PC-3 (cell line): ENCODE measurements around the gene TNPO1. TPM values are rescaled to one million over a fixed set of nuclear protein-coding genes. Genes with fewer than 3 reads are reported as not detected.
A peak's percentile ranks its signal among the peaks of the same experiment; 100 is the strongest.

Source experiments
- ATAC-seq: fragments of 200-7000 bp; cut with Tn5 transposase; 2 replicates; pipeline ENCODE4 v1.9.1; 2020; ENCODE audit warnings: mild to moderate bottlenecking, moderate library complexity
- BruUV-seq: library from RNA; stranded (reverse); fragments of 400-500 nt; replicated peaks from 2 replicates; lab custom pipeline; 2021; lab: Mats Ljungman, UMichigan
- CTCF ChIA-PET: fragments of 300-600 bp; sonication (Branson Sonifier 250); formaldehyde crosslinking; loops from one replicate; lab custom pipeline; 2022; ENCODE audit warnings: antibody characterized with exemption; lab: Charles Lee
- POLR2A ChIA-PET: fragments of 300-600 bp; sonication (Branson Sonifier 250); formaldehyde crosslinking; loops from one replicate; lab custom pipeline; 2022; ENCODE audit warnings: antibody characterized with exemption; ENCODE audit not compliant: unreplicated experiment; lab: Charles Lee
- DNase-seq: peaks from one replicate; pipeline ENCODE4 v3.0.0-alpha.2; 2015
- H2AFZ ChIP-seq: fragments of 300-600 bp; sonication (generic); 2 replicates; pipeline ENCODE4 v1.6.0; 2016; ENCODE audit warnings: antibody characterized with exemption, low read length
- H3F3A ChIP-seq: fragments of 300-600 bp; sonication (generic); one replicate; pipeline ENCODE4 v1.6.0; 2017; ENCODE audit warnings: antibody characterized with exemption, low read length, control low read depth, mild to moderate bottlenecking; ENCODE audit not compliant: unreplicated experiment
- H3K27ac ChIP-seq: fragments of 300-600 bp; sonication (generic); 2 replicates; pipeline ENCODE4 v1.5.1; 2016; ENCODE audit warnings: mild to moderate bottlenecking, low read length
- H3K27me3 ChIP-seq: fragments of 300-600 bp; sonication (generic); 2 replicates; pipeline ENCODE4 v1.6.1; 2016; ENCODE audit warnings: low read length, mixed read lengths
- H3K36me3 ChIP-seq: fragments of 300-600 bp; sonication (generic); 2 replicates; pipeline ENCODE4 v1.6.1; 2016; ENCODE audit warnings: low read depth, mixed run types, low read length, mixed read lengths
- H3K4me1 ChIP-seq: fragments of 300-600 bp; sonication (generic); 2 replicates; pipeline ENCODE4 v1.5.1; 2016; ENCODE audit warnings: low read length; ENCODE audit not compliant: insufficient read depth
- H3K4me2 ChIP-seq: fragments of 300-600 bp; sonication (generic); 2 replicates; pipeline ENCODE4 v1.6.0; 2016; ENCODE audit warnings: low read length
- H3K4me3 ChIP-seq: fragments of 300-600 bp; sonication (generic); 2 replicates; pipeline ENCODE4 v1.5.1; 2016; ENCODE audit warnings: mild to moderate bottlenecking, low read length, mixed read lengths
- H3K79me2 ChIP-seq: fragments of 300-600 bp; sonication (generic); 2 replicates; pipeline ENCODE4 v1.6.1; 2017; ENCODE audit warnings: low read length, mixed read lengths
- H3K9ac ChIP-seq: fragments of 300-600 bp; sonication (generic); 2 replicates; pipeline ENCODE4 v1.6.0; 2016; ENCODE audit warnings: mild to moderate bottlenecking, low read length
- H3K9me2 ChIP-seq: fragments of 300-600 bp; sonication (generic); replicated peaks from 2 replicates; pipeline ENCODE4 v1.6.1; 2016; ENCODE audit warnings: mixed run types, low read length, mixed read lengths
- H3K9me3 ChIP-seq: fragments of 300-600 bp; sonication (generic); 2 replicates; pipeline ENCODE4 v1.6.1; 2016; ENCODE audit warnings: low read length, mixed read lengths
- H4K20me1 ChIP-seq: fragments of 300-600 bp; sonication (generic); 2 replicates; pipeline ENCODE4 v1.6.1; 2016; ENCODE audit warnings: low read length, mixed read lengths
- CTCF ChIP-seq: fragments of 300-600 bp; sonication (generic); conservative IDR thresholded peaks from 2 replicates; pipeline ENCODE4 v1.5.1; 2017; ENCODE audit warnings: antibody characterized with exemption, low read depth, mild to moderate bottlenecking, low read length
- EZH2 ChIP-seq: fragments of 300-600 bp; sonication (generic); IDR thresholded peaks from one replicate; pipeline ENCODE4 v1.6.1; 2017; ENCODE audit warnings: antibody characterized with exemption, mild to moderate bottlenecking, low read length; ENCODE audit not compliant: unreplicated experiment
- EZH2phosphoT487 ChIP-seq: fragments of 300-600 bp; sonication (generic); IDR thresholded peaks from 2 replicates; pipeline ENCODE4 v1.6.1; 2018; ENCODE audit warnings: mild to moderate bottlenecking, antibody characterized with exemption, low read length, borderline replicate concordance
- intact Hi-C: fragments of 100-400 bp; cut with micrococcal nuclease; formaldehyde crosslinking; loops from 2 replicates; pipeline ENCODE4 v1.9.0; 2023
- total RNA-seq: library from RNA; depleted of rRNA; stranded (reverse); fragments of >200 nt; gene quantifications from 2 replicates; pipeline ENCODE4 v1.2.3, GENCODE V29; 2014

The TNPO1 gene
- total RNA-seq, 1 experiment from 2014 or later: 187 TPM

GRCh38 chr5:72847989-72848473 lies 31.6 kb downstream of the TNPO1 start:
- H3K27me3 ChIP-seq: no peaks in the 10 kb centered on the region
- intact Hi-C loops: loop anchor here (1.0 to 10.0 kb wide), 2 partner anchors 32 to 233 kb away; partner anchors contain the start of gene TNPO1
- CTCF ChIA-PET: no interaction called here
- H3K9me2 ChIP-seq: no peaks in the 10 kb centered on the region
- POLR2A ChIA-PET: no interaction called here
- DNase-seq (peak; percentile 82), ATAC-seq (peak; percentile 79)
- peaks cover 26% of the 10 kb centered on the region for H3K4me1 ChIP-seq
- H3K79me2 ChIP-seq: peaks cover 97% of the 10 kb centered on the region
- H3K27ac ChIP-seq: peak overlapping the region; percentile 75
- peaks cover 17% of the 10 kb centered on the region for H3K36me3 ChIP-seq
- TF ChIP-seq EZH2: no peak
- no peak for TF ChIP-seq CTCF
- TF ChIP-seq EZH2phosphoT487: no peak
- H4K20me1 ChIP-seq: peaks cover 39% of the 10 kb centered on the region
- H3K9ac ChIP-seq: peak overlapping the region; percentile 90
- peak overlapping the region; percentile 95 for H3K4me3 ChIP-seq
- H3K9me3 ChIP-seq: no peaks in the 10 kb centered on the region
- H3K4me2 ChIP-seq: peak overlapping the region; percentile 93
- H2AFZ ChIP-seq: peak overlapping the region; percentile 40
- BruUV-seq: no TSS peak
- H3F3A ChIP-seq: no peaks in the 10 kb centered on the region

GRCh38 chr5:72848474-72849428 lies 32.3 kb downstream of the TNPO1 start:
- TSS peak; percentile 47 for BruUV-seq
- intact Hi-C loops: loop anchor here (1.0 to 10.0 kb wide), 2 partner anchors 32 to 234 kb away; partner anchors contain the start of gene TNPO1
- Histone ChIP-seq H3K9me2 (no peaks in the 10 kb centered on the region), H3K27ac (peak overlapping the region; percentile 75), H3K9me3 (no peaks in the 10 kb centered on the region), H3K4me3 (peak overlapping the region; percentile 95), H3K27me3 (no peaks in the 10 kb centered on the region), H3K36me3 (peaks cover 24% of the 10 kb centered on the region), H3K4me2 (peak overlapping the region; percentile 93), H3K9ac (peak overlapping the region; percentile 90), H4K20me1 (peaks cover 46% of the 10 kb centered on the region), H2AFZ (peak overlapping the region; percentile 40), H3K79me2 (peaks cover 97% of the 10 kb centered on the region), H3K4me1 (peaks cover 24% of the 10 kb centered on the region), H3F3A (no peaks in the 10 kb centered on the region)
- peak; percentile 45 for ATAC-seq
- peak; percentile 11 for DNase-seq
- POLR2A ChIA-PET: interaction anchor here (0.6 kb wide), 1 partner anchor 94 kb away, joined by 3 read pairs; no protein-coding TSS in a partner anchor
- TF ChIP-seq EZH2: no peak
- no peak for TF ChIP-seq CTCF
- no peak for TF ChIP-seq EZH2phosphoT487
- CTCF ChIA-PET: interaction anchor here (0.7 kb wide), 1 partner anchor 483 kb away, joined by 3 read pairs; no protein-coding TSS in a partner anchor
